DMS153 (cell line): ENCODE data around the gene TRAPPC2.
"Not testable (repeated sequence)": the region's sequence is repeated elsewhere in the genome, so short reads cannot be mapped to it uniquely, and the experiment has no call there.

ENCODE experiments used
- DNase-seq: peaks from one replicate; lab custom pipeline; 2025; lab: John Stamatoyannopoulos, UW

The TRAPPC2 gene

DNA sequence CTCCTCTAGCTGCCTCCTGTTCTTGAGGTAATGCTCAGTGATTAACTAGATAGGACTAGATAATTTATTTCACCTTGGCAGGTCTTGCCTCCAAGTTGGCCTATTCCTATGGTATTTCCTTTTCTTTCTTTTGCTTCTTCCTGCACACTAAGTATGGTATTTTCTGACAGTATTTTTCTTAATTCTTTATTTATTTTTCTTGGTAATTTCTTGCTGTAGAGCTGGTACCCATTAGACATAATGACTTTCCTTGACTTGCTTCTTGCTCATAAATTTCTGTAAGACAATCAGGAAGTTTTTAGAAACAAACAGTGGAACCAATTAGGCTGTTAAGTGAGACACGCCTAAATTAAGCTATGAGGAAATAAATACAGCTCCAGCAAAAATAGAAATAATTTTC is 36.0 kb downstream of the TRAPPC2 start:
- no peak for DNase-seq

DNA sequence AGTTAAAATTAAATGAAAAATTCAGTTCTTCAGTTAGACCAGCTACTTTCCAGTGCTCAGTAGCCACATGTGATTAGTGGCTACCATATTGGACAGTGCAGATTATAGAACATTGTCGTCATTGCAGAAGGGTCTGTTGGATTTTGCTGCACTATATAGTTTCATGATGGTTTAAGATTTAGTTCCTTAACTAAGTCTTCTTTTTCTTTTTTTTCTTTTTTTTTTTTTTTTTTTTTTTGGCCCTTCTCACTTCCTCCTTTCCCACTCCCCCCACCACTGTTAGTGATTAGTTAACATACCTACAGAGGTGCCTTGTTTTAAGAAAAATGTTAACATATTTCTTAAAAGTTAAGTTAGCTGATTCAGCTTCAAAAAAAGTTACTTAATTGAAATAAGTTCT is 36.4 kb downstream of the TRAPPC2 start:
- no peak for DNase-seq

DNA sequence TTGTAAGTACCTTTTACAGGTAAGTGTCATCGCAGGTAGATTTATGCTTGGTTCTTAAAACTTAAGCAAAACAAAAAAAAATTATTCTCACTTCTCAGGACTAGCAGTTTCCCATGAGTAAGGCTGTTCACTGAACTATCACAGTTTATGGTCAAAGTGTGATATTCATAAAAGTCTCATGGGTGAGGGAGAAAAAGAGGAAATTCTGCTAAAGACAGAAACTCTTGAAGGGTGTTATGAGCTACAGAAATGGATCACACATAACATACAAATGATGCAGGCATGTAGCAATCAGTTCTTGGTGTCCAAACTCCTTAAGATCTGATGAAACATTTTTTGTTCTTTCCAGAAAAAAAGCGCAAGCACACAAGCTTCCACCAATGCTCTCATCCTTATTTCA is 37.0 kb downstream of the TRAPPC2 start:
- no peak for DNase-seq

DNA sequence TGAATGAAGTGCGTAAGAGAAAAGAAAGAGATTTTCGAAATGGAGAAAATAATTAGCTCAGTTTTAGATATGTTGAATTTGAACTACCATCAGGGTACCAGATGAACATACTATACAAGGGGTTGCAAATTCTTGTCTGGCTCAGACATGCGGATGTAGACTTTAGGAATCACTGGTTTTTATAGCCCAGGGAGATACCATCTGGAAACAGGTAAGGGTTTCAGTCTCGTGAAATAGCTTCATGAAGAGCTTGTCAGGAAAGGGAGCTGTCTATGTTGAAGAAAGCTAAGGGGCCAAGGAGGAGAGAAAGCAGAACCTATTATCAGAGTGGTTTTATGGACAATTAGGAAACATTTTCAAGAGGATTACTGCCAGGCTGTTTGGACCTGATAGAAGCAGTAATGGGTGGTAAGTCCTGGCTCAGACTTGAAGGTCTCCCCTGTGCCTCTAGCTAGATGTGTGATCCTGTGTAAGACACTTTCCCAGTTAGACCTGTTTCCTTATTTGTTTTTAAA is 38.8 kb downstream of the TRAPPC2 start:
- no peak for DNase-seq

DNA sequence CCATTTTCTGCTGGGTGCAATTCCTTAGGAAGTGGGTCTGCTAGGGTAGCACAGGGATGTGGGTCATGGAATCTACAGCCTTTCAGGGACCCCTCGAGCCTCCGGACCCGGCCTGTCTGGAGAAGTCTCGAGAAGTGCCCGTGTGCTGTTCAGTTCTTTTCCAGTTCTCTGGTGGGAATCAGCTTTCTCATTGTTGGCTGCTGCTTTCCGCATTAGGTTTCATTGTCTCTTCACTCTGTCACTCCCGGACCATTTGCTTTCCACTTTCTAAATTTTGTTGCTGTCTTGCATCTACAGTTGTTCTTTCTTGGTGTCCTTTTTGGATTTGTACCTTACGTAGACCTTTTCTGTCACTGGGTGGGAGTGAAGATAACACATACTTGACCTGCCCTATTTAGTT is 39.4 kb downstream of the TRAPPC2 start:
- no peak for DNase-seq

DNA sequence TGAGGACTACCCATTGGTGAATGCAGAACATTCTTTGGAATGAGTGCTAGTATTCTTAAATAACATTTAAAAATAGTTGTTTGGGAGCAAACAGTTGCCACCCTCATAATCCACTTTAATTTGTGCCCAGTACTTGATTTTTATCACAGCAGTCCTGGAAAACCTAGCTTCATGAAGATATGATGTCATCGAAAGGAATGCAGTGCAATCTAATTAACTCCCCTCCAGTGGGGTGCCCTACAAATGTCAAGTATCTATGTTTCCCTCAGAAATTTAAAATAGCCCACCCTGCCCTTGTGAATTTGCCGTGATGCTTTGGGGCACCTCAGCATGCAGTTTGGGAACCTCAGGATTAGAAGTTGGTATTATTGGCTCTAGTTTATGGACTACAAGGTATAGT is 40.1 kb downstream of the TRAPPC2 start:
- no peak for DNase-seq

DNA sequence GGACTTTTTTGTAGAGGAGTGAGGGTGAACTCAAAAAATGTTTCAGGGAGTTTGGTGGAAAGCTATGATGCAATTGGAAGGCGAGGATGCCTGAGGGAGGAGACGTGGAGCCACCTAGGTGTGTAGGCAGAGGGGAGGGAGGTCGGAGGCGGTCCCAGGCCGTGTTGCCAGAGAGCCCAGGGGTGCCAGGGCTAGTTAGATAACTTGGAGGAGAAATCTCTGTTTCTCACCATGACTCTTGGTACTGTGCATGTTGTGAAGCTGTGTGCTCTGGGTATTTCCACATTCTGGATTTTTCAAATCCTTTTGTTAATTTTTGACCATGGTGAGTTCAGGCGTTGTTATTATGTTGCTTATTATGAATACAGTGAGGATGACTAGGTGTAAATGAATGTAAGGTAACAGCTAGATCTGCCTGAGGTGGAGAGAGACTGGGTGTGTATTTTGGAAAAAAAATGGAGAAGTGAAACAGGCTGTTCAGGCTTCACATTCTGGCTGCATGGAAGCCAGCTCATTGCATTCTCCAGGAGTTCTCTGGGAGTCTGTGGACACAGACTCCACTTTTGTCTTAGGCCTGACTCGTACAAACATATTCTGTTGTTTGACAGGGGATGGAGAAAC is 41.0 kb downstream of the TRAPPC2 start:
- DNase-seq = no peak

DNA sequence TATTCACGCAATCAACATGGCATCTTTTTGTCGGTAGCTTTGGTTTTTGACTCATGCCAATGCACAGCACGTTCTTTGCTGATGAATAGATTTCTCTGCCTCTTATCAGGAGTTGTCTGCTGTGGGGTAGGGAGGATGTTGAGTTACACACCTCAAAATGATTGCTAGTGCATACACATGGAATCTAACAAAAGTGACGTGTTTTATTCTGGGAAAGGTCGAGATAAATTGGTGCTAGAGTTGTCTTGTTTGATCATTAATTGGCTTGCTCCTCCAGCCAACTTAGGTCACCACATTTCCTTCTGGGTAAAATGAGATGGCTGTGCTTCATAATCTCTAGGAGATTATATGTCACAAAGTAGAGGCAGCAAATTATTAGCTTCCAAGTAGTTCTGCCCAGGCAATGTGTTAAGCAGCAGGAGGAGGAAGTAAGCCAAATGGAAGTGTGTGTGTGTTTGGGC is 41.6 kb downstream of the TRAPPC2 start:
- DNase-seq = no peak

DNA sequence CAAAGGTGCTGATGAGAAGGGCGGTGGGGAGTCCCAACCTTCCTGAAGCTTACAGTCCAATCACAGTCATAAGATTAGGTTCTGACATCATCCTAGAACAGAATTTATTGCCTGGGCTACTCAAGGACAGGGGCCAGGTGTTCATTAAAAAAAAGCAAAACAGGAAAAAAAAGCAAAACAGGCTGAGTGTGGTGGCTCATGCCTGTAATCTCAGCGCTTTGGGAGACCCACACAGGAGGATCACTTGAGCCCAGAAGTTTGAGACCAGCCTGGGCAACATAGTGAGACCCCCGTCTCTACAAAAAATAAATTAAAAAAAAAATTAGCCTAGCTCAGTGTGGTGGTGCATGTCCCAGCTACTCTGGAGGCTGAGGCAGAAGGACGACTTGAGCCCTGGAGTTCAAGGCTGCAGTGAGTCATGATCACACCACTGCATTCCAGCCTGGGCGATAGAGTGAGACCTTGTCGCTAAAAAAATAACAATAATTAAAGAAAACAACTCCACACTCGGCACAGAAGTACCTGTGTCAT is 42.5 kb downstream of the TRAPPC2 start:
- DNase-seq = no peak

DNA sequence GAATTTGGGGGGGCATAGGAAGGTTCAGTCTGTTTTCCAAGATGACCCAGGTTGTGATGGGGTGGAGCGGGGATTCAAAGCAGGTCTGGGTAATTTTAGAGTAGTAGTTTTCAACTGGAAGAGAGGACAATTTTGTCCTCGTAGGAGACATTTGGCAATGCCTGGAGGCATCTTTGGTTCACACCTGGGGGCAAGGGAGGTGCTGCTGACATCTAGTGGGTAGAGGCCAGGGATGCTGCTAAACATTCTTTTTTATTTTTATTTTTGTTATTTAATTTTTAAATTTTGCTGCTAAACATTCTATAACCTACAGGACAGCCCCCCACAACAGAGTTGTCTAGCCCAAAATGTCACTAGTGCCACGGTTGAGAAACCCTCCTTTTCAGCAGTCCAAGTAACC is 43.6 kb downstream of the TRAPPC2 start:
- DNase-seq = no peak

DNA sequence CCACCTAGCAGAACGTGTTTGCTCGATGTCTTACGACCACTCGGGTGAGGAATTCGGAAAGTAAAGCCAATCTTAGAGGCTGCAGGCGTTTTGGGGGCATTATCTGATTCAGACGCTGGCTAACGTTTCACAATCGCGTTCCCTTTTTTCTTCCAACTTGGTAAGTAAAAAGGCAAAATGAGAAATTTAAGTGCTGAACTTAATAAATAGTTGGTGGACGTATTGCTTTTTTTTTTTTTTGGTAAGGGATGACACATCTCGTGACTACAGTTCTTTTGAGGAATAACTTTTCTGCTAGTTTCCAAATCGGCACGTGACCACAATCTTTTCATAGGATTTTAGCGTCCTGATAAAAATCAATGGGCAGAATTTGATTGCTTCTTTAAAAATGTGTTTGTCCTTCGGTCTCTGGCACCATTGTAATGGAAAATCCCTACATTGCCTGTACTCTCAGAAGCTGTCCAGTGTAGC is 44.6 kb downstream of the TRAPPC2 start:
- no peak for DNase-seq

DNA sequence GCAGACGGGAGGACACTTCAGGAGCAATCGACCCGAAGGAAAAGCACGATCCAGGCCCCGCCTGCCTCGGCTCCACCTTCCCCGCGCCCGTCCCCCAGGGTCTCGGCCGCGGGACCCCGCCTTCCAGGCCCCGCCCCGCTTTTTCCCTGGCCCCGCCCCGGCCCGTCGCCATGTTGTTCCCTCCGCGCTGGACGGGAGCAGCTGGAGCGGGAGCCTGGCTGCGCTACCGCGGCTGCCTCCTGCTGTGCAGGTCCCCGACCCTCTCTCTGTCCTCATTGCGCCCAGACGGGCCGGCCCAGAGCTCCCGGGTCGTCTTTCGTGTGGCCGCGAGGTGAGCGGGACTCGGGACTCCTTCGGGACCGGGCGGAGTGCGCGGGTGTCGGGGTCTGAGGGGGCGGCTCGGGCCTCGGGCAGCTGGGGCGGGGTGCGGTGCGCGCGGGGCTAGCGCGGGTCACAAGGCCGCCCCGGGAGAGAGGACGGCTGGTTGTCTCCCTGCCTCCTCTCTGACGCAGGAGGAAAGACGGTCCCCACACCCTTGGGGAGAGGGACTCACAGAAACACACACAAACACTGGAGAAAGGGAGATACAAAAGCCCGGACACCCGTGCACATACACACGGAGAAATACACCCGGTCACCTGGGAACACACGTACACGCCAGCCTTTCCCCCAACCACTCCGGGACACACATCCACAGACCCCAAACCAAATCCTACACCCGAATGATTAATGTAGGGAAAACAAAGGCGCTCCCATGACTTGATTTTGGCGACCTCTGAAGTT is 45.3 kb downstream of the TRAPPC2 start, which contains the start of gene RAB9A:
Gene RAB9A (plus strand): TSS at position 171 of the 783 bp plus-strand sequence. CDS start 19,619 bp downstream, outside the sequence.
- DNase-seq = peak; percentile 21

DNA sequence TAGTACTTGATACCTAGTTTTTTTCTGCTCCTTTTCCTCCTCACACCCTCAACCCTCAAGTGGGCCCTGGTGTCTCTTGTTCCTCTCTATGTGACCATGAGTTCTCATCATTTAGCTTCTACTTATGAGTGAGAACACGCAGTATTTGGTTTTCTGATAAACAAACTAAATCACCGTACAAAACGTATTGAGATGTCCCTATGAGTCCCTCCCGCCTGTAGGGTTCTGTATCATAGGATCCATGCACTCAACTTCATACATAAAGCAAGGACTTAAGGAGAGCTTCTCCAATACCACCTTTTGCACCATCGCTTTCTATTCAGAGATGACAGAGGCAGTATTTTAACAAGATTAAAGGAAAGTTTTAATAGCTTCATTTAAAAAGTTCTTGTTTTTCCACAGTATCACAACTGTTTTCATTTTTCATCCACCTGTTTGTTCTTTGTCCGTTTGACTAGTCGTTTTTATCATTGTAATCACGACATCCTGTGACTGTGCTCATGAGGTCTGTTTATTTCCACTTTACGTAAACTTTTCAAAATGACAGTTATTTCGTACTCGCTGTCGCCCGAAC is 45.9 kb downstream of the TRAPPC2 start:
- no peak for DNase-seq

DNA sequence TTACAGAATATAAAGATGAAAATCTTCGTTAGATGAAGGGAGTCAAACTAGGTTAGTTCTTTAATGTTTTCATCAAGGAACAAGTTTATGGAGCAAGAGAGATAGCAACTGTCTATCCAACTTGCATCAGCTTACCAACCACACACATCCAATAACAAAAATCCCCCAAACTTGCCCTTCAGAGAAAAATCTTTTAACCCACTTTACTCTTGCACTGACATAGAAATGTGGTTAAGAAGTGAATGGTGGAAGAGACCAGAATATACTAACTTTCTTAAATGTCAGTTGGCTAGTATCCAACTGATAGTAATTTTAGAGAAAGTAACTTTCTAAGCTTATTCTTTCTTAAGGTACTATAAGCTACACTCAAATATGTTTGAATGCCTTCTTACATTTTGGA is 47.2 kb downstream of the TRAPPC2 start:
- no peak for DNase-seq

DNA sequence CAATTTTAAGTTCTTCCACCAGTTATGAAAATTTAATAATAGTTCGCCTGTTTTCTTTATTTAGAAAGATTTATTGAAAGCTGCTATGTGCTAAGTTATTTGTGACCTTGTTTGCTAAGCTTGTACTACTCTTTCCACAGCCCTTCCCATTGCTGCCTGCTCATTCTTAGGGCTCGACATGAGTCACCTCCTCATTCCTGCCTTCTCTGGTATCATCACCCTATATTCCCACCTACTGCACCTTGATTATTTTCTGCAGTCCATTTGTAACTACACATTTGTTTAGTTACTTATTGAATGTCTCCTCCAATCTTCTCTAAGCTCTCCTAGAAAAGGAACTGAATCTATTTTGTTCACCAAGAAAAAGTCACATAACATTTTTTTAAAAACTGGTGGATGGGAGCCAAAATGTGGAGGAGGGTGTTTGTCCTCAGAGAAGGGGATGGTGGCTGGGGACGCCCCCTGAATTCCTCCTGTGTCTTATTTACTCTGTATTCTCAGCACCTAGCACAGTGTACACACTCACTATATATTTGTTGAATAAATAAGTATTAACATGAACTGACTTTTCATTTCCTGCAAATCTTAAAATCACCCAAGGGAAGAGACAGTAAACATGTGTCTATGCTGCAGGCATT is 49.2 kb downstream of the TRAPPC2 start:
- DNase-seq = no peak

DNA sequence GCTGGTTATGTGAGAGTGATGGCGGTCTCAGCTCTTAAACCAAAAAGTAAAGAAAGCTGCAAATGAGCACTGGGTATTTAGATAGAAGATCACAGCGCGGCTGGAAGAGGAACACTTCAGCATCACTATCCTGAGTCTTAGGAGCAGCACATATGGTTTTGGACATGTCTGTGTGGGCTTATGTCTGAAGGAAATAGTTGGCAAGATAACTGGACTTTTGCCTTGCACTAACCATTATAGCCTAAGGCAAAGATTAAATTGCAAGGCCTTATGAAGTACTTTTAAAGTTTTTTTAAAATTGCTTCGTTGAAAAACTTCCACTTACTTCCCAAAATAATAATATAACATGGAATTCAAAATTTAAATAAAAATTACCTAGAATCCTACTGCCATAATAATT is 50.1 kb downstream of the TRAPPC2 start:
- no peak for DNase-seq

DNA sequence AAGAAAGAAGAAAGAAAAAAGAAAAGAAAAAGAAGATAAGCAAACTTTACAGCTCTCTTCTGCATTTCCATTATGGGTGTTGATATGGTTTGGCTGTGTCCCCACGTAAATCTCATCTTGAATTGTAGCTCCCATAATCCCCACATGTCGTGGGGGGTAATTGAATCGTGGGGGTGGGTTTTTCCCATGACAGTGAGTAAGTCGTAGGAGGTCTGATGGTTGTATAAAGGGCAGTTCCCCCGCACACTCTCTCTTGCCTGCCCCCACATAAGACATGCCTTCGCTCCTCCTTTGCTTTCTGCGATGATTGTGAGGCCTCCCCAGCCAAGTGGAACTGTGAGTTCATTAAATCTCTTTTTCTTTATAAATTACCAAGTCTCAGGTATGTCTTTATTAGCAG is 52.8 kb downstream of the TRAPPC2 start:
- no peak for DNase-seq

DNA sequence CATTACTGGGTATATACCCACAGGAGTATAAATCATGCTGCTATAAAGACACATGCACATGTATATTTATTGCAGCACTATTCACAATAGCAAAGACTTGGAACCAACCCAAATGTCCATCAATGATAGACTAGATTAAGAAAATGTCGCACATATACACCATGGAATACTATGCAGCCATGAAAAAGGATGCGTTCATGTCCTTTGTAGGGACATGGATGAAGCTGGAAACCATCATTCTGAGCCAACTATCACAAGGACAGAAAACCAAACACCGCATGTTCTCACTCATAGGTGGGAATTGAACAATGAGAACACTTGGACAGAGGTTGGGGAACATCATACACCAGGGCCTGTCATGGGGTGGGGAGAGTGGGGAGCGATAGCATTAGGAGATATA is 54.7 kb downstream of the TRAPPC2 start:
- DNase-seq = not testable (repeated sequence)

DNA sequence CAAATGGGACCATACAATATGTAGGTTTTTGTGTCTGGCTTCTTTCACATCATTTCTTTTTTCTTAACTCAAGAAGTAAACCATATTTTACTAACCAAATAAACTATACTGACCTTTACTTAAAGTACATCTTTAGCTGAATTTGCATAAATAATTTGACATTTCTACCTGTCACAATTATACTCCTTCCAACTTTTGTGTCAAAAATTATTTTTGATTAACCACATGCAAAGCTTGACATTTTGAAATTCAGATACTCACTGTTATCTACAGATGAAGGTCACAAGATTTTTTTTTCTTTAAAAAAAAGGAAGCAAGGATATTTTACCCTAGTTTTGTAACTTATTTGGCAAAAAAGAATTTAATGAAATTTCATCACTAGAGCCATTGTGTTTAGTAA is 57.5 kb downstream of the TRAPPC2 start:
- DNase-seq = no peak

DNA sequence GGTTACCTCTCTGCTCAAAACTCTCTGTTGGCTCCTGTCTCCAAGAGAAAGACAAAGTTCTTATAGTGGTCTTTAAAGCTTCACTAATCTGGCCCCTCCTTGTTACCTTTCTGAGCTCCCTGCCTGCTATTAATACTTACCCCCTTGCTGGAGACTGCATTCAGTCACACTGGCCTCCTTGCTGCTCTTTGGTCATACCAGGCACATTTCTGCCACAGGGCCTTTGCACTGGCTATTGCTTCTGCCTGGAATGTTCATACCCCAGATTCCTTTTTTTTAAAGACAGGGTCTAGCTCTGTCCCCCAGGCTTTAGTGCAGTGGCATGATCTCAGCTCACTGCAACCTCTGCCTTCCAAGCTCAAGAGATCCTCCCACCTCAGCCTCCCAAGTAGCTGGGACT is 61.4 kb downstream of the TRAPPC2 start:
- DNase-seq = no peak

DNA sequence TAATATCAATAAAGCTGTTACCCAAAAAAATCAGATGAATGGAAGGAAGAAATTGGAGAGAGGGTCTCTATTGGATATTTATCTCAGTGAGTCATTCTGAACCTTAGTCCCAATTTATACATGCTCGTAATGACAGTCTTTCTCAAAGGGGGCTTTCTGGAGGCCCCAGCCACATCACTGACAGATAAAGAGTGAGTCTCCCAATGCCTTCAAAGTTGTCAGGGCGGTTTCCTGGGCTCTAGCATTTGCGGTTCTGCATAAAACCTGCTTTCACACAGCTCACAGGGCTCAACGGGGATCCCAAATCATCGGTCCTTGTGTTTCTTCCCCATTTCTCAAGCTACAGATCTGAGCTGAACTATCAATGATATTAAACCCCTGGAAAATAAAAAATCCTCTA is 64.2 kb downstream of the TRAPPC2 start:
- no peak for DNase-seq

DNA sequence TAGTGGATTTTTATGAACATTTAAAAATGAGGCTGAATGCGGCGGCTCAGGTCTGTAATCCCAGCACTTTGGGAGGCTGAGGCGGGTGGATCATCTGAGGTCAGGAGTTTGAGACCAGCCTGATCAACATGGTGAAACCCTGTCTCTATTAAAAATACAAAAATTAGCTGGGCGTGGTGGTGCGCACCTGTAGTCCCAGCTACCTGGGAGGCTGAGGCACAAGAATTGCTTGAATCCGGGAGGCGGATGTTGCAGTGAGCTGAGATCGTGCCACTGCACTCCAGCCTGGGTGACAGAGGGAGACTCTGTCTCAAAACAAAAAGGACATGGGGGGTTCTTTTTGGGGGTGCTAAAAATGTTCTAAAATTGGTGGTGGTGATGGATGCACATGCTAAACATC is 64.7 kb downstream of the TRAPPC2 start:
- not testable (repeated sequence) for DNase-seq
